Parathyroid adenoma (tissue), 2 donors: ENCODE data around the gene PXK.

ENCODE experiments used
- H2AFZ ChIP-seq: fragments of 300-600 bp; sonication (generic); one replicate; pipeline ENCODE4 v1.7.0; 2017; ENCODE audit warnings: antibody characterized with exemption, mild to moderate bottlenecking
- H3K27ac ChIP-seq: fragments of 300-600 bp; sonication (generic); one replicate; pipeline ENCODE4 v1.7.0; 2017
- H3K27me3 ChIP-seq: fragments of 300-600 bp; sonication (generic); one replicate; pipeline ENCODE4 v1.7.0; 2017; ENCODE audit warnings: low read length; ENCODE audit not compliant: control insufficient read depth, insufficient read depth
- H3K36me3 ChIP-seq: fragments of 300-600 bp; sonication (generic); one replicate; pipeline ENCODE4 v1.7.0; 2017; ENCODE audit warnings: low read length; ENCODE audit not compliant: control insufficient read depth, insufficient read depth
- H3K4me1 ChIP-seq: fragments of 300-600 bp; sonication (generic); one replicate; pipeline ENCODE4 v1.7.0; 2017; ENCODE audit warnings: control low read depth
- H3K4me2 ChIP-seq: fragments of 300-600 bp; sonication (generic); one replicate; pipeline ENCODE4 v1.7.0; 2017; ENCODE audit warnings: low read length
- H3K4me3 ChIP-seq: fragments of 300-600 bp; sonication (generic); one replicate; pipeline ENCODE4 v1.7.0; 2017; ENCODE audit warnings: low read depth, low read length
- H3K79me2 ChIP-seq: fragments of 300-600 bp; sonication (generic); one replicate; pipeline ENCODE4 v1.7.0; 2017; ENCODE audit warnings: control low read depth
- H3K9ac ChIP-seq: fragments of 300-600 bp; sonication (generic); one replicate; pipeline ENCODE4 v1.7.0; 2017; ENCODE audit warnings: mild to moderate bottlenecking
- H3K9me3 ChIP-seq: fragments of 300-600 bp; sonication (generic); one replicate; pipeline ENCODE4 v1.7.0; 2017; ENCODE audit warnings: low read length; ENCODE audit not compliant: control insufficient read depth
- CTCF ChIP-seq: fragments of 300-600 bp; sonication (generic); IDR thresholded peaks from one replicate; pipeline ENCODE4 v1.7.0; 2017; ENCODE audit warnings: antibody characterized with exemption, mild to moderate bottlenecking
- donor health status: primary hyperparathyroidism.

The PXK gene

GRCh38 chr3:58411851-58412830 is 79.4 kb downstream of the PXK start:
- Histone ChIP-seq H3K4me1 (peaks cover 15% of the 10 kb centered on the region), H3K4me3 (no peak overlapping the region), H2AFZ (no peak overlapping the region), H3K27ac (no peak overlapping the region), H3K9me3 (no peaks in the 10 kb centered on the region), H3K27me3 (no peaks in the 10 kb centered on the region), H3K4me2 (no peak overlapping the region), H3K79me2 (peaks cover 6% of the 10 kb centered on the region), H3K9ac (no peak overlapping the region), H3K36me3 (no peaks in the 10 kb centered on the region)
- no peak for TF ChIP-seq CTCF

- no peaks in the 10 kb centered on the region for H3K9me3 ChIP-seq
- H3K4me1 ChIP-seq: peaks cover 10% of the 10 kb centered on the region
- H3K36me3 ChIP-seq: no peaks in the 10 kb centered on the region
- no peak overlapping the region for H3K27ac ChIP-seq
- H3K9ac ChIP-seq: no peak overlapping the region
- H2AFZ ChIP-seq: no peak overlapping the region
- peak; percentile 90 for TF ChIP-seq CTCF
- no peak overlapping the region for H3K4me2 ChIP-seq
- no peak overlapping the region for H3K4me3 ChIP-seq
- H3K27me3 ChIP-seq: no peaks in the 10 kb centered on the region
- peaks cover 6% of the 10 kb centered on the region for H3K79me2 ChIP-seq
These were observed 82.0 kb downstream of the PXK start for GRCh38 chr3:58414538-58415197.

GRCh38 chr3:58416191-58416590 is 83.5 kb downstream of the PXK start:
- Histone ChIP-seq H3K9ac (no peak overlapping the region), H3K27me3 (no peaks in the 10 kb centered on the region), H3K4me3 (no peak overlapping the region), H3K36me3 (no peaks in the 10 kb centered on the region), H3K4me2 (no peak overlapping the region), H3K4me1 (peaks cover 5% of the 10 kb centered on the region), H3K27ac (no peak overlapping the region), H3K9me3 (no peaks in the 10 kb centered on the region), H3K79me2 (peaks cover 6% of the 10 kb centered on the region), H2AFZ (no peak overlapping the region)
- no peak for TF ChIP-seq CTCF

- H2AFZ ChIP-seq: no peak overlapping the region
- no peaks in the 10 kb centered on the region for H3K27me3 ChIP-seq
- H3K4me2 ChIP-seq: no peak overlapping the region
- TF ChIP-seq CTCF: no peak
- H3K9me3 ChIP-seq: no peaks in the 10 kb centered on the region
- no peaks in the 10 kb centered on the region for H3K36me3 ChIP-seq
- no peak overlapping the region for H3K4me3 ChIP-seq
- peaks cover 6% of the 10 kb centered on the region for H3K79me2 ChIP-seq
- no peak overlapping the region for H3K9ac ChIP-seq
- no peak overlapping the region for H3K27ac ChIP-seq
- peaks cover 5% of the 10 kb centered on the region for H3K4me1 ChIP-seq
These were observed 84.4 kb downstream of the PXK start for GRCh38 chr3:58417075-58417474.
